ENCODE measurements around the gene CAMTA1. TPM values are rescaled to one million over a fixed set of nuclear protein-coding genes. Genes with fewer than 3 reads are reported as not detected.

Gene CAMTA1
- total RNA-seq, 1 donor from 2014 or later: 47.9 TPM

DNA sequence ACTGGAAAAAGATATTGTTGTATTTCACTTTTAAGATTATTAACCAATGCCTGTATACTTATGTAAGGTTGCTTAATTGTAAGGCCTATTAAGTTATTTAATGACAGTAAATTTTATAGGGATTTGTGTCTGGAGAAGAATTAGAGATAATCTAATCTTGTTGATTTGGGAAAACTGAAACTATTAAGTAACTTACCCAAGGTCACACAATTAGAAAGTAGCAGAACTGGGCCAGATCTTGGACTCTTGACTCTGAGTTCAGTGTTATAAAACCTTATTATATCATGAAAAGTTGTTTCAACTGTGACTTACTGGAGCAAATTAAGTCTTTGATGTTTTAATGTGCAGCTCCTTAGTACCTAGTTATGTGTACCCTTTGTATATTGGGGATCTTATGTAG, 38.5 kb downstream of the CAMTA1 start:
- H3K27ac ChIP-seq: no peak overlapping the region
- no peaks in the 10 kb centered on the region for H3K36me3 ChIP-seq
- peaks cover 25% of the 10 kb centered on the region for H3K4me1 ChIP-seq
- H3K27me3 ChIP-seq (ENCODE audit: low read depth): no peaks in the 10 kb centered on the region
- TF ChIP-seq, protein P1, sequence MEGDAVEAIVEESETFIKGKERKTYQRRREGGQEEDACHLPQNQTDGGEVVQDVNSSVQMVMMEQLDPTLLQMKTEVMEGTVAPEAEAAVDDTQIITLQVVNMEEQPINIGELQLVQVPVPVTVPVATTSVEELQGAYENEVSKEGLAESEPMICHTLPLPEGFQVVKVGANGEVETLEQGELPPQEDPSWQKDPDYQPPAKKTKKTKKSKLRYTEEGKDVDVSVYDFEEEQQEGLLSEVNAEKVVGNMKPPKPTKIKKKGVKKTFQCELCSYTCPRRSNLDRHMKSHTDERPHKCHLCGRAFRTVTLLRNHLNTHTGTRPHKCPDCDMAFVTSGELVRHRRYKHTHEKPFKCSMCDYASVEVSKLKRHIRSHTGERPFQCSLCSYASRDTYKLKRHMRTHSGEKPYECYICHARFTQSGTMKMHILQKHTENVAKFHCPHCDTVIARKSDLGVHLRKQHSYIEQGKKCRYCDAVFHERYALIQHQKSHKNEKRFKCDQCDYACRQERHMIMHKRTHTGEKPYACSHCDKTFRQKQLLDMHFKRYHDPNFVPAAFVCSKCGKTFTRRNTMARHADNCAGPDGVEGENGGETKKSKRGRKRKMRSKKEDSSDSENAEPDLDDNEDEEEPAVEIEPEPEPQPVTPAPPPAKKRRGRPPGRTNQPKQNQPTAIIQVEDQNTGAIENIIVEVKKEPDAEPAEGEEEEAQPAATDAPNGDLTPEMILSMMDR (IDR thresholded peaks at IDR 0.05): no peak
- ATAC-seq: no peak
- H3K9me3 ChIP-seq: no peaks in the 10 kb centered on the region
- H3K4me3 ChIP-seq: no peak overlapping the region
- intact Hi-C loops (cut with DNase I): no loop called here
- DNase-seq: no peak

- Histone ChIP-seq H3K36me3 (no peaks in the 10 kb centered on the region), H3K27me3 (ENCODE audit: low read depth) (no peaks in the 10 kb centered on the region), H3K9me3 (no peaks in the 10 kb centered on the region), H3K27ac (no peak overlapping the region), H3K4me3 (no peak overlapping the region), H3K4me1 (peaks cover 15% of the 10 kb centered on the region)
- ATAC-seq: no peak
- DNase-seq: no peak
- intact Hi-C loops (cut with DNase I): no loop called here
- TF ChIP-seq, protein P1 (IDR thresholded peaks at IDR 0.05): no peak
Observed at GRCh38 chr1:6824665-6825368, 39.6 kb downstream of the CAMTA1 start.

DNA sequence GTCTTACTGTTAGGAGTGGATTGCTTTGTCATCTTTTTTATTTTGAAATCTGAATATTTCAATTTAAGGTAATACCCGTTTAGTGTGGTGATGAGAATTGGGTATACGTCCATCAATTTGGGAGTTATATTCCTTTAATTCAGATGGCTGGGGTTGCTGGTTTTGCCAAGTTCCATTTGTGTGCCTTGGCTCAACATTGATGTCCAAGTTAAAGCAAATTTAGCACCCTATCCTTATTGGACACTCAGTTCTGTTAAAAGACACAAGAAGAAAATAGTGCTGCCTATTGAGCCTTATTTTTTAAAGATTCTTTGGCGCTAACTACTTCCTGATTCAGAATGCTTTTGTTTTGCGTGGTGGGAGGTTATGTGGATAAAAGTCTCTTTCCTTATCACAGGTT, 40.6 kb downstream of the CAMTA1 start:
- H3K36me3 ChIP-seq: no peaks in the 10 kb centered on the region
- no peaks in the 10 kb centered on the region for H3K9me3 ChIP-seq
- no peak overlapping the region for H3K4me3 ChIP-seq
- intact Hi-C loops (cut with DNase I): no loop called here
- H3K27me3 ChIP-seq (ENCODE audit: low read depth): no peaks in the 10 kb centered on the region
- no peak overlapping the region for H3K27ac ChIP-seq
- DNase-seq (no peak), ATAC-seq (no peak)
- H3K4me1 ChIP-seq: peaks cover 6% of the 10 kb centered on the region
- TF ChIP-seq, protein P1 (IDR thresholded peaks at IDR 0.05): no peak

GRCh38 chr1:6827079-6827478, 41.8 kb downstream of the CAMTA1 start:
- intact Hi-C loops (cut with DNase I): no loop called here

GRCh38 chr1:6827630-6828165, 42.4 kb downstream of the CAMTA1 start:
- Histone ChIP-seq H3K4me3 (no peak overlapping the region), H3K4me1 (no peaks in the 10 kb centered on the region), H3K27ac (no peak overlapping the region), H3K9me3 (no peaks in the 10 kb centered on the region), H3K36me3 (no peaks in the 10 kb centered on the region), H3K27me3 (ENCODE audit: low read depth) (no peaks in the 10 kb centered on the region)
- no peak for DNase-seq
- intact Hi-C loops (cut with DNase I): no loop called here
- ATAC-seq: no peak
- TF ChIP-seq, protein P1 (IDR thresholded peaks at IDR 0.05): no peak

More at GRCh38 chr1:6827079-6827478, 41.8 kb downstream of the CAMTA1 start:
- no peaks in the 10 kb centered on the region for H3K4me1 ChIP-seq
- DNase-seq (no peak), ATAC-seq (no peak)
- no peak overlapping the region for H3K4me3 ChIP-seq
- no peaks in the 10 kb centered on the region for H3K36me3 ChIP-seq
- H3K9me3 ChIP-seq: no peaks in the 10 kb centered on the region
- H3K27me3 ChIP-seq (ENCODE audit: low read depth): no peaks in the 10 kb centered on the region
- no peak overlapping the region for H3K27ac ChIP-seq
- TF ChIP-seq, protein P1 (IDR thresholded peaks at IDR 0.05): no peak

Data from lower lobe of right lung (tissue), 2 donors.